Liver (tissue), 9 donors: ENCODE measurements around the gene CD96. TPM values are rescaled to one million over a fixed set of nuclear protein-coding genes. Genes with fewer than 3 reads are reported as not detected.
A peak's percentile ranks its signal among the peaks of the same experiment; 100 is the strongest.

Experiments
- DNase-seq: peaks from one replicate; pipeline ENCODE4 v3.0.0-alpha.2; 2017; ENCODE audit warnings: low spot score
- H3K27ac ChIP-seq, 2 donors: one replicate each; pipeline ENCODE4 v1.7.0; 2013; ENCODE audit warnings: inconsistent platforms in 2 of 2, low read length in 2 of 2, control low read depth in 1 of 2, low read depth in 1 of 2, mild to moderate bottlenecking in 1 of 2
- H3K27me3 ChIP-seq, 4 donors: one replicate each; pipeline versions ENCODE4 v1.6.1 to v1.7.0; 2013; ENCODE audit warnings: low read length in 3 of 4, inconsistent platforms in 1 of 4, mild to moderate bottlenecking in 1 of 4, moderate library complexity in 1 of 4; ENCODE audit not compliant: control insufficient read depth in 4 of 4, insufficient read depth in 4 of 4
- H3K36me3 ChIP-seq, 4 donors: one replicate each; pipeline versions ENCODE4 v1.6.1 to v1.7.0; 2013; ENCODE audit warnings: low read length in 3 of 4, mild to moderate bottlenecking in 3 of 4, low read depth in 1 of 4, moderate library complexity in 1 of 4; ENCODE audit not compliant: control insufficient read depth in 4 of 4, insufficient read depth in 3 of 4
- H3K4me1 ChIP-seq, 4 donors: one replicate each; pipeline versions ENCODE4 v1.6.1 to v1.7.0; 2013; ENCODE audit warnings: low read length in 3 of 4, mild to moderate bottlenecking in 3 of 4, moderate library complexity in 1 of 4; ENCODE audit not compliant: control insufficient read depth in 4 of 4, insufficient read depth in 4 of 4
- H3K4me3 ChIP-seq, 3 donors: one replicate each; pipeline versions ENCODE4 v1.6.1 to v1.7.0; 2013; ENCODE audit warnings: low read length in 3 of 3, control low read depth in 1 of 3, low read depth in 1 of 3, mild to moderate bottlenecking in 1 of 3
- H3K9ac ChIP-seq, 2 donors: one replicate each; pipeline ENCODE4 v1.7.0; 2013; ENCODE audit warnings: low read length in 2 of 2, mild to moderate bottlenecking in 2 of 2, moderate library complexity in 2 of 2, control low read depth in 1 of 2, low read depth in 1 of 2
- H3K9me3 ChIP-seq, 4 donors: one replicate each; pipeline versions ENCODE4 v1.6.1 to v1.7.0; 2013; ENCODE audit warnings: low read length in 3 of 4; ENCODE audit not compliant: control insufficient read depth in 4 of 4
- ATF3 ChIP-seq: IDR thresholded peaks from 2 replicates; pipeline ENCODE4 v1.6.1; 2016; ENCODE audit warnings: antibody characterized with exemption
- CTCF ChIP-seq: fragments of 150-350 bp; IDR thresholded peaks from 2 replicates; pipeline ENCODE4 v1.5.1; 2017; ENCODE audit warnings: improper control_type of control experiment, low read depth, low read length; ENCODE audit not compliant: missing input control
- EGR1 ChIP-seq, 2 donors: IDR thresholded peaks; 2 replicates each; pipeline ENCODE4 v1.6.1; 2016 to 2018; ENCODE audit warnings: antibody characterized with exemption in 2 of 2, low read depth in 2 of 2
- FOXA1 ChIP-seq: IDR thresholded peaks from 2 replicates; pipeline ENCODE4 v1.6.1; 2016; ENCODE audit warnings: antibody characterized with exemption
- FOXA2 ChIP-seq: IDR thresholded peaks from 2 replicates; pipeline ENCODE4 v1.6.1; 2016; ENCODE audit warnings: antibody characterized with exemption
- GABPA ChIP-seq, 2 donors: IDR thresholded peaks in 1 of 2; conservative IDR thresholded peaks in 1 of 2; 2 replicates each; pipeline ENCODE4 v1.6.1; 2016; ENCODE audit warnings: antibody characterized with exemption in 2 of 2, mild to moderate bottlenecking in 1 of 2, moderate library complexity in 1 of 2
- HNF4A ChIP-seq, 2 donors: conservative IDR thresholded peaks; 2 replicates each; pipeline ENCODE4 v1.6.1; 2016; ENCODE audit warnings: antibody characterized with exemption in 2 of 2, mild to moderate bottlenecking in 2 of 2
- JUND ChIP-seq, 2 donors: IDR thresholded peaks; 2 replicates each; pipeline ENCODE4 v1.6.1; 2016; ENCODE audit warnings: antibody characterized with exemption in 2 of 2
- RAD21 ChIP-seq, 2 donors: IDR thresholded peaks; 2 replicates each; pipeline ENCODE4 v1.6.1; 2016; ENCODE audit warnings: antibody characterized with exemption in 2 of 2, mild to moderate bottlenecking in 2 of 2
- RXRA ChIP-seq, 2 donors: IDR thresholded peaks; 2 replicates each; pipeline ENCODE4 v1.6.1; 2017 to 2018; ENCODE audit warnings: antibody characterized with exemption in 2 of 2, mild to moderate bottlenecking in 1 of 2
- SP1 ChIP-seq: IDR thresholded peaks from 2 replicates; pipeline ENCODE4 v1.6.1; 2018; ENCODE audit warnings: antibody characterized with exemption, mild to moderate bottlenecking
- TAF1 ChIP-seq: conservative IDR thresholded peaks from 2 replicates; pipeline ENCODE4 v1.6.1; 2016; ENCODE audit warnings: antibody characterized with exemption, mild to moderate bottlenecking
- YY1 ChIP-seq: IDR thresholded peaks from 2 replicates; pipeline ENCODE4 v1.6.1; 2016; ENCODE audit warnings: antibody characterized with exemption, mild to moderate bottlenecking
- ZBTB33 ChIP-seq: IDR thresholded peaks from 2 replicates; pipeline ENCODE4 v1.6.1; 2016; ENCODE audit warnings: antibody characterized with exemption
- WGBS: extraction: QIAGEN DNeasy Blood & Tissue Kit; methylation state at CpG from one replicate; pipeline ENCODE4 v1.1.7; 2013; 5-methylcytosine and 5-hydroxymethylcytosine counted together
- polyA plus RNA-seq, 2 donors: library from polyadenylated mRNA; stranded (reverse) in 1 of 2; unstranded in 1 of 2; fragments of 200-250 nt in 1 of 2; fragments of >200 nt in 1 of 2; fragmentation: Nextera tagmentation in 1 of 2; extraction: Ambion mirVana in 1 of 2; gene quantifications; one replicate each; pipeline versions ENCODE4 v1.2.1 to v1.2.3, GENCODE V29; 2013 to 2015
- total RNA-seq, 2 donors: library from RNA; depleted of rRNA; stranded (reverse); fragments of >200 nt; gene quantifications; one replicate each; pipeline ENCODE4 v1.2.3, GENCODE V29; 2014
- donor health status: healthy.
- donor health status: healthy.
- donor health status: healthy.
- donor health status: healthy.
- donor health status: healthy.

Gene CD96
- total and polyA plus RNA-seq, 4 donors: 0.46 to 2.7 (median 0.92) TPM

GRCh38 chr3:111688190-111688800, 146.3 kb downstream of the CD96 start:
- no peak for DNase-seq
- no peaks in the 10 kb centered on the region for H3K27me3 ChIP-seq
- H3K9me3 ChIP-seq: no peaks in the 10 kb centered on the region
- WGBS: 67% methylated on average over 2 of the region's 2 CpGs
- no peak overlapping the region for H3K9ac ChIP-seq
- H3K36me3 ChIP-seq: no peaks in the 10 kb centered on the region
- TF ChIP-seq GABPA (IDR thresholded peaks at IDR 0.05 in 1 of 2, conservative IDR thresholded peaks at IDR 0.05 in 1 of 2) (no peak), RAD21 (IDR thresholded peaks at IDR 0.05) (no peak), ATF3 (no peak), SP1 (no peak), EGR1 (IDR thresholded peaks at IDR 0.05; ENCODE audit: low read depth in 2 of 2) (no peak), JUND (IDR thresholded peaks at IDR 0.05) (no peak), HNF4A (conservative IDR thresholded peaks at IDR 0.05) (peak; percentile 40 to 54)
- no peak overlapping the region for H3K4me3 ChIP-seq
- H3K4me1 ChIP-seq: peaks cover 0 to 5% (median 4%) of the 10 kb centered on the region in 4 donors
- H3K27ac ChIP-seq: no peak overlapping the region

- 83% methylated on average over 3 of the region's 3 CpGs for WGBS
- Histone ChIP-seq H3K4me3 (no peak overlapping the region), H3K36me3 (no peaks in the 10 kb centered on the region), H3K27me3 (no peaks in the 10 kb centered on the region), H3K4me1 (peaks cover 0 to 5% (median 4%) of the 10 kb centered on the region in 4 donors), H3K9ac (no peak overlapping the region), H3K9me3 (no peaks in the 10 kb centered on the region), H3K27ac (no peak overlapping the region)
- no peak for DNase-seq
- TF ChIP-seq TAF1 (no peak), JUND (IDR thresholded peaks at IDR 0.05) (no peak), FOXA1 (no peak), RXRA (IDR thresholded peaks at IDR 0.05) (no peak), CTCF (no peak), ZBTB33 (no peak), FOXA2 (no peak), YY1 (no peak), RAD21 (IDR thresholded peaks at IDR 0.05) (no peak), SP1 (no peak), HNF4A (conservative IDR thresholded peaks at IDR 0.05) (no peak), GABPA (IDR thresholded peaks at IDR 0.05 in 1 of 2, conservative IDR thresholded peaks at IDR 0.05 in 1 of 2) (no peak)
Observed at GRCh38 chr3:111690242-111690641, 148.2 kb downstream of the CD96 start.
